ENCODE results near the gene CHMP4A. TPM values are rescaled to one million over a fixed set of nuclear protein-coding genes. Genes with fewer than 3 reads are reported as not detected.
A peak's percentile ranks its signal among the peaks of the same experiment; 100 is the strongest.

Gene CHMP4A
- total RNA-seq, 1 donor from 2014 or later: 27.0 TPM

DNA sequence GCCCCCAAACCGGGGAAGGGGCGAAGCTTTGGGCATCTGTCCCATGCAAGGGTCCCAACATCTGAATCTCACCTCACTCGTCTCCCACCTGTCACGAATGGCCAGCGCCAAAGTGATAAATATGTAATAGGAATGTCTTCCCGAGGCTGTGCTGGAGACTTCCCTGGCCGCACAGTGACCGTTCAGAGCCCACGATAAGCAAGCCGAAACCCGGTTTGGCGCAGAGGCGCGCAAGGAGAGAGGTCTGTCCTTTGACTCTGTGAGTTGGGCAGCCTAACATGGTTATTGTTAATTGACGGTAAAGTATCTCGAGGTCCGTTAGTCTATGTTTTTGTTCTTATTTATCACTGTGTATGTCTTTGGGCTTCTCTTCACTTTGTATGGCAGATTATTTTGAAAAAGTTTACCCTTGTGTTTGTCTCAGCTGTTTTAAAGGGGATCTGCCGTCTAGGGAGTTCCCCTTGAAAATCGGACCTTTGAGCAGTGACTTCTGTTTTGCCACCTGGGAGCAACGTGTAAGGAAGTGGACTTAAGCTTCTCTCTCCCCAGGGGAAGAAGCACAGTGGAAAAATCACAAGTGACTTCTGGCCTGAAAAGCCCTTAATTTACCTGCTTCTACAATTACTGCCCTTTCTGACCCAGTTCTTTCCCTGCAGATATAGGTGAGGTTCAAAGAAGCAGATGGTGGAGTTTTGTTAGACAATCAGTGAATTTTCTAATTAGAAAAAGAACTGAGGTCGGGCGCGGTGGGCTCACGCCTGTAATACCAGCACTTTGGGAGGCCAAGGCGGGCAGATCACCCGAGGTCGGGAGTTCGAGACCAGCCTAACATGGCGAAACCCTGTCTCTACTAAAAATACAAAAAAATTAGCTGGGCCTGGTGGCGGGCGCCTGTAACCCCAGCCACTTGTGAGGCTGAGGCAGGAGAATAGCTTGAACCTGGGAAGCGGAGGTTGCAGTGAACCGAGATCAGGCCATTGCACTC is 16.9 kb downstream of the CHMP4A start:
- intact Hi-C loops (cut with DNase I): no loop called here
- peak overlapping the region; percentile 97 to 99 for H3K27ac ChIP-seq
- TF ChIP-seq, protein P1, sequence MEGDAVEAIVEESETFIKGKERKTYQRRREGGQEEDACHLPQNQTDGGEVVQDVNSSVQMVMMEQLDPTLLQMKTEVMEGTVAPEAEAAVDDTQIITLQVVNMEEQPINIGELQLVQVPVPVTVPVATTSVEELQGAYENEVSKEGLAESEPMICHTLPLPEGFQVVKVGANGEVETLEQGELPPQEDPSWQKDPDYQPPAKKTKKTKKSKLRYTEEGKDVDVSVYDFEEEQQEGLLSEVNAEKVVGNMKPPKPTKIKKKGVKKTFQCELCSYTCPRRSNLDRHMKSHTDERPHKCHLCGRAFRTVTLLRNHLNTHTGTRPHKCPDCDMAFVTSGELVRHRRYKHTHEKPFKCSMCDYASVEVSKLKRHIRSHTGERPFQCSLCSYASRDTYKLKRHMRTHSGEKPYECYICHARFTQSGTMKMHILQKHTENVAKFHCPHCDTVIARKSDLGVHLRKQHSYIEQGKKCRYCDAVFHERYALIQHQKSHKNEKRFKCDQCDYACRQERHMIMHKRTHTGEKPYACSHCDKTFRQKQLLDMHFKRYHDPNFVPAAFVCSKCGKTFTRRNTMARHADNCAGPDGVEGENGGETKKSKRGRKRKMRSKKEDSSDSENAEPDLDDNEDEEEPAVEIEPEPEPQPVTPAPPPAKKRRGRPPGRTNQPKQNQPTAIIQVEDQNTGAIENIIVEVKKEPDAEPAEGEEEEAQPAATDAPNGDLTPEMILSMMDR (IDR thresholded peaks at IDR 0.05): no peak
- peaks cover 8 to 25% of the 10 kb centered on the region in 2 donors for H3K4me1 ChIP-seq
- DNase-seq (ENCODE audit: low spot score in 2 of 2): no peak
- peak overlapping the region; percentile 81 to 98 for H3K4me3 ChIP-seq
- H3K9me3 ChIP-seq: no peaks in the 10 kb centered on the region
- H3K27me3 ChIP-seq: no peaks in the 10 kb centered on the region
- peaks cover 14 to 17% of the 10 kb centered on the region in 2 donors for H3K36me3 ChIP-seq

- no peaks in the 10 kb centered on the region for H3K9me3 ChIP-seq
- DNase-seq (ENCODE audit: low spot score in 2 of 2): peak; percentile 26 to 94
- TF ChIP-seq, protein P1 (IDR thresholded peaks at IDR 0.05): no peak
- peak within 1 kb of the TSS; percentile 97 to 99 for H3K27ac ChIP-seq
- intact Hi-C loops (cut with DNase I): loop anchor here (1.0 to 2.0 kb wide), 3 partner anchors 18 to 47 kb away; partner anchors contain the start of genes CHMP4A, GMPR2, NEDD8 and TINF2
- H3K27me3 ChIP-seq: no peaks in the 10 kb centered on the region
- peaks cover 8 to 25% of the 10 kb centered on the region in 2 donors for H3K4me1 ChIP-seq
- H3K4me3 ChIP-seq: peak within 1 kb of the TSS; percentile 81 to 98
- H3K36me3 ChIP-seq: peaks cover 13 to 17% of the 10 kb centered on the region in 2 donors
Measured at GRCh38 chr14:24195186-24196070, 17.9 kb downstream of the CHMP4A start, which contains the start of gene TM9SF1. Gene TM9SF1, minus strand, starts transcription at chr14:24195441. Its CDS starts 422 bp downstream, at chr14:24195019.

DNA sequence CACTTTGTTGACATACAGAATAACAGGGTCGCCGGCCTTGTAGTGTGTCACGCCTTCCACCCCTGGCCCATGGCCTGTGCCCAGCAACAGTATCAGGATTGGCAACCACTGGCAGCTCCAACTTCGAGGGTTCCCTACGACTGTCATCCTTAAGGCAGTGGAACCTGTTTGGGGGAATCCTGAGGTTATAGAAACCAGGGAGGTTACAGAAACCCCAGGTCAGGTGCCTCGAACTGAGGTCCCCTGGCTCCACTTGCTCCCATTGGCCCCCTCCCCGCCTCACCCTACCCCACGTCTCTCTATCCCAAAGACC is 18.5 kb downstream of the CHMP4A start:
- Histone ChIP-seq H3K4me3 (peak overlapping the region; percentile 81 to 98), H3K9me3 (no peaks in the 10 kb centered on the region), H3K27me3 (no peaks in the 10 kb centered on the region), H3K27ac (peak overlapping the region; percentile 97 to 99), H3K36me3 (peaks cover 13 to 17% of the 10 kb centered on the region in 2 donors), H3K4me1 (peaks cover 8 to 25% of the 10 kb centered on the region in 2 donors)
- TF ChIP-seq, protein P1 (IDR thresholded peaks at IDR 0.05): no peak
- intact Hi-C loops (cut with DNase I): loop anchor here (1.0 to 2.0 kb wide), 3 partner anchors 18 to 48 kb away; partner anchors contain the start of genes CHMP4A, GMPR2, NEDD8 and TINF2
- DNase-seq (ENCODE audit: low spot score in 2 of 2): no peak

DNA sequence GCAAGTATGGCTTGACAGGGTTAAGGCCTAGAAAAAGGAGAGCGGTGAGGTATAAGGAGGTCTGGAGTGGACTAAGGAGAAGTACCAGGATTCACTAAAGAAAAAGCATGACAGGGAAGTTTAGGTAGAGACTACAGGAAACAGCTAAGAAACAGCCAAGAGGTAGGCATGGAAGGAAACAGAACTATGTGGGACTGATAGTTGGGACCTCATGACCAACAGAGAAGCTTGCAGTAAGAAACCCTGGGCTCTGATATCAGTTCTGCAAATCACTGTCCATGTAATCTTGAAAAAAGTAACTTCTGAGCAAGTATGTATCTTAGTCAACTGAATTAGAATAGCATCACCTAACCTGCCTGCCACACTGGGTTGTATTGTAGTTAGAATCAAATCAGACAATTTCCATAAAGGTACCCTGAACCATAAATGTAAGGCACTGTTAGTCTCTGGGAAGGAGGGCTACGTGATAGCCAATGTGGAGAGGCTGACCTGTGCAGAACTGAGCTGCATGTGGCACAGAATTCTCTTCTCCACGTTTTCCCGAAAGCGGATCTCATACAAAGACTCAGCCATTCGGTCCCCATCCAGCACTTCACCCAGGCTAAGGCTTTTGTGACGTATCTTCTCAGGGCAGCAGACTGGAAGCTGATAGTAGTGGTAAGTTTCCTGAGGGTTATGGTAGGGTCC is 19.0 kb downstream of the CHMP4A start:
- peaks cover 8 to 29% of the 10 kb centered on the region in 2 donors for H3K4me1 ChIP-seq
- peak overlapping the region; percentile 97 to 99 for H3K27ac ChIP-seq
- no peaks in the 10 kb centered on the region for H3K27me3 ChIP-seq
- H3K9me3 ChIP-seq: no peaks in the 10 kb centered on the region
- TF ChIP-seq, protein P1 (IDR thresholded peaks at IDR 0.05): no peak
- no peak for DNase-seq (ENCODE audit: low spot score in 2 of 2)
- peaks cover 13 to 17% of the 10 kb centered on the region in 2 donors for H3K36me3 ChIP-seq
- peak overlapping the region; percentile 81 to 98 for H3K4me3 ChIP-seq
- intact Hi-C loops (cut with DNase I): loop anchor here (2.0 kb wide), 1 partner anchor 48 kb away; the partner anchor contains the start of gene TINF2

GRCh38 chr14:24192933-24193332 is 20.4 kb downstream of the CHMP4A start:
- no peaks in the 10 kb centered on the region for H3K9me3 ChIP-seq
- TF ChIP-seq, protein P1 (IDR thresholded peaks at IDR 0.05): no peak
- H3K4me3 ChIP-seq: no peak overlapping the region
- H3K27ac ChIP-seq: no peak overlapping the region
- peaks cover 8 to 35% of the 10 kb centered on the region in 2 donors for H3K4me1 ChIP-seq
- intact Hi-C loops (cut with DNase I): no loop called here
- H3K27me3 ChIP-seq: no peaks in the 10 kb centered on the region
- peaks cover 13 to 17% of the 10 kb centered on the region in 2 donors for H3K36me3 ChIP-seq
- DNase-seq (ENCODE audit: low spot score in 2 of 2): no peak
